Heart left ventricle (tissue), 13 donors: ENCODE measurements around the gene NAA38.

Experiments
- CTCF ChIP-seq, 12 donors: fragments of 200-600 bp; sonication (generic) in 4 of 12; IDR thresholded peaks; one replicate each; pipeline versions ENCODE4 v1.5.0 to v1.8.0; 2018 to 2022; ENCODE audit warnings: antibody characterized with exemption in 12 of 12, mild to moderate bottlenecking in 5 of 12
- POLR2A ChIP-seq, 2 donors: fragments of 450-650 bp; IDR thresholded peaks; one replicate each; pipeline ENCODE4 v1.6.1; 2017; ENCODE audit warnings: antibody characterized with exemption in 2 of 2, mild to moderate bottlenecking in 2 of 2, moderate library complexity in 2 of 2
- donor health status: ischemic (EF 13 %, LVEDD 7.1; RV severe dilation, severe dysfunction).
- donor health status: DM: no; HTN: yes; CAD: no.
- donor health status: DM: no; HTN: no; CAD: no.
- donor health status: ischemic (EF 25% LVEDD 6.9; RV normal size, moderate dysfunction).
- donor health status: ischemic (EF 25% LVEDD 5.7; RV mildly dilated, moderate dysfunction).
- donor health status: ischemic (EF 35%, LVEDD 5.7; RV mildly dilated, moderate dysfunction).
- donor health status: nonischemic (EF 11% LVEDD 7.7; RV severe dilation, severe dysfunction).
- donor health status: DM: yes; HTN: yes; CAD: no.
- donor health status: PGD.
- donor health status: ischemic (EF 29% LVEDD 5.4; RV normal size, mild dysfunction).
- donor health status: nonischemic (EF 23%, LVEDD 6.1; RV moderate dilation, normal function).

- TF ChIP-seq CTCF (IDR thresholded peaks at IDR 0.05) (peak in 10 of 12 donors; percentile 11 to 61 (median 36)), POLR2A (IDR thresholded peaks at IDR 0.05) (no peak)
Measured at GRCh38 chr17:7841396-7841914, 15.9 kb downstream of the NAA38 start.
